B cell (primary cell): ENCODE results near the gene RELB. TPM values are rescaled to one million over a fixed set of nuclear protein-coding genes. Genes with fewer than 3 reads are reported as not detected.

Experiments
- ATAC-seq: fragments of 200-7000 bp; cut with Tn5 transposase; one replicate; pipeline ENCODE4 v1.10.0; 2021; ENCODE audit warnings: low read depth, mild to moderate bottlenecking, moderate number of reproducible peaks, moderate library complexity
- CTCF ChIA-PET: fragments of 350-600 bp; sonication (Branson Sonifier 250); formaldehyde crosslinking; loops from one replicate; lab custom pipeline; 2021; ENCODE audit warnings: antibody characterized with exemption, inconsistent platforms; lab: Charles Lee
- POLR2A ChIA-PET: fragments of 350-600 bp; sonication (Branson Sonifier 250); formaldehyde crosslinking; loops from one replicate; lab custom pipeline; 2021; ENCODE audit warnings: antibody characterized with exemption; lab: Charles Lee
- DNase-seq: peaks from one replicate; pipeline ENCODE4 v3.0.0; 2013
- H2AFZ ChIP-seq: 2 replicates; pipeline ENCODE4 v1.6.1; 2012; ENCODE audit warnings: mild to moderate bottlenecking, low read depth, low read length; ENCODE audit not compliant: insufficient read depth, poor library complexity, severe bottlenecking
- H3K27ac ChIP-seq, 2 donors: 1 replicate in 1 of 2; 2 replicates in 1 of 2; pipeline ENCODE4 v1.5.1; 2012 to 2013; ENCODE audit warnings: low read length in 2 of 2, mild to moderate bottlenecking in 2 of 2, moderate library complexity in 1 of 2
- H3K27me3 ChIP-seq, 4 experiments: fragments of 200-600 bp in 1 of 4; sonication (generic) in 1 of 4; replicated peaks in 1 of 4; 1 replicate in 2 of 4; 2 replicates in 2 of 4; pipeline versions ENCODE4 v1.6.1 to v1.7.0; 2013 to 2016; ENCODE audit warnings: low read length in 3 of 4, mild to moderate bottlenecking in 2 of 4, mixed read lengths in 1 of 4, moderate library complexity in 1 of 4; ENCODE audit not compliant: insufficient read depth in 4 of 4, control insufficient read depth in 3 of 4; ENCODE audit errors: control extremely low read depth in 1 of 4
- H3K36me3 ChIP-seq, 2 experiments: replicated peaks in 1 of 2; 1 replicate in 1 of 2; 2 replicates in 1 of 2; pipeline versions ENCODE4 v1.6.1 to v1.7.1; 2013; ENCODE audit warnings: low read length in 1 of 2; ENCODE audit not compliant: insufficient read depth in 2 of 2, control insufficient read depth in 1 of 2; ENCODE audit errors: control extremely low read depth in 1 of 2, extremely low read depth in 1 of 2
- H3K4me1 ChIP-seq, 2 donors: fragments of 200-600 bp in 1 of 2; sonication (generic) in 1 of 2; 1 replicate in 1 of 2; 2 replicates in 1 of 2; pipeline versions ENCODE4 v1.5.1 to v1.6.1; 2013 to 2017; ENCODE audit warnings: low read length in 2 of 2; ENCODE audit not compliant: control insufficient read depth in 2 of 2, insufficient read depth in 2 of 2
- H3K4me2 ChIP-seq: replicated peaks from 2 replicates; pipeline ENCODE3; 2012; ENCODE audit warnings: mild to moderate bottlenecking, low read depth, low read length; ENCODE audit not compliant: poor library complexity, severe bottlenecking
- H3K4me3 ChIP-seq, 5 experiments: fragments of 200-600 bp in 1 of 5; sonication (generic) in 1 of 5; 1 replicate in 3 of 5; 2 replicates in 2 of 5; pipeline versions ENCODE4 v1.5.1 to v1.7.0; 2011 to 2016; ENCODE audit warnings: low read length in 4 of 5, mild to moderate bottlenecking in 4 of 5, low read depth in 2 of 5, control low read depth in 1 of 5, moderate library complexity in 1 of 5; ENCODE audit not compliant: insufficient read depth in 1 of 5; ENCODE audit errors: control extremely low read depth in 1 of 5, extremely low read depth in 1 of 5
- H3K79me2 ChIP-seq: fragments of 200-600 bp; sonication (generic); one replicate; pipeline ENCODE4 v1.6.0; 2016; ENCODE audit warnings: low read length; ENCODE audit not compliant: control insufficient read depth, insufficient read depth
- H3K9ac ChIP-seq: fragments of 200-600 bp; sonication (generic); 2 replicates; pipeline ENCODE4 v1.6.1; 2017; ENCODE audit warnings: mild to moderate bottlenecking, low read length, moderate library complexity
- H3K9me3 ChIP-seq, 3 donors: one replicate each; pipeline versions ENCODE4 v1.6.1 to v1.7.1; 2013; ENCODE audit warnings: low read length in 2 of 3; ENCODE audit not compliant: control insufficient read depth in 2 of 3, insufficient read depth in 1 of 3; ENCODE audit errors: control extremely low read depth in 1 of 3
- H4K20me1 ChIP-seq: 2 replicates; pipeline ENCODE4 v1.6.0; 2012; ENCODE audit warnings: mild to moderate bottlenecking, low read length; ENCODE audit not compliant: insufficient read depth, control insufficient read depth, poor library complexity, severe bottlenecking
- H3K27ac Mint-ChIP-seq: one replicate; pipeline ENCODE4 v1.8.0; 2021; ENCODE audit warnings: mixed read lengths
- H3K27me3 Mint-ChIP-seq: one replicate; pipeline ENCODE4 v1.8.0; 2021; ENCODE audit warnings: mixed read lengths
- H3K4me1 Mint-ChIP-seq: one replicate; pipeline ENCODE4 v1.8.0; 2021; ENCODE audit warnings: mixed read lengths
- H3K4me3 Mint-ChIP-seq: one replicate; pipeline ENCODE4 v1.8.0; 2021; ENCODE audit warnings: mixed read lengths
- H3K9me3 Mint-ChIP-seq: one replicate; pipeline ENCODE4 v1.8.0; 2022; ENCODE audit warnings: mixed read lengths; ENCODE audit not compliant: insufficient read depth
- EZH2 ChIP-seq: IDR thresholded peaks from 2 replicates; pipeline ENCODE4 v1.6.1; 2012; ENCODE audit warnings: borderline replicate concordance, low read depth, mild to moderate bottlenecking, moderate library complexity, low read length; ENCODE audit not compliant: insufficient read depth, poor library complexity, severe bottlenecking
- WGBS: methylation state at CpG from one replicate; pipeline ENCODE4 v1.1.5; 2013; ENCODE audit warnings: missing lambda C conversion rate; ENCODE audit not compliant: insufficient coverage; 5-methylcytosine and 5-hydroxymethylcytosine counted together
- intact Hi-C: fragments of 100-400 bp; cut with micrococcal nuclease; formaldehyde crosslinking; loops from one replicate; pipeline ENCODE4 v1.10.0; 2022
- polyA plus RNA-seq: library from polyadenylated mRNA; depleted of rRNA; stranded (reverse); fragments of >200 nt; gene quantifications from 2 replicates; pipeline ENCODE4 v1.2.3, GENCODE V29; 2012
- total RNA-seq, 2 donors: library from RNA; stranded (reverse); fragments of 120-200 nt in 1 of 2; gene quantifications; 1 replicate in 1 of 2; 2 replicates in 1 of 2; pipeline versions ENCODE4 v1.2.3 to v1.2.4, GENCODE V29; 2013 to 2022
- TF ChIP-seq, protein P1 (sequence below): fragments of 200-600 bp; IDR thresholded peaks from one replicate; pipeline ENCODE4 v1.8.0; 2022; ENCODE audit warnings: antibody characterized with exemption, mild to moderate bottlenecking

RELB gene
- total and polyA plus RNA-seq, 2 donors (not counting 1 experiment from before 2014, with no cell fraction given) = 63.8 to 106 TPM

DNA sequence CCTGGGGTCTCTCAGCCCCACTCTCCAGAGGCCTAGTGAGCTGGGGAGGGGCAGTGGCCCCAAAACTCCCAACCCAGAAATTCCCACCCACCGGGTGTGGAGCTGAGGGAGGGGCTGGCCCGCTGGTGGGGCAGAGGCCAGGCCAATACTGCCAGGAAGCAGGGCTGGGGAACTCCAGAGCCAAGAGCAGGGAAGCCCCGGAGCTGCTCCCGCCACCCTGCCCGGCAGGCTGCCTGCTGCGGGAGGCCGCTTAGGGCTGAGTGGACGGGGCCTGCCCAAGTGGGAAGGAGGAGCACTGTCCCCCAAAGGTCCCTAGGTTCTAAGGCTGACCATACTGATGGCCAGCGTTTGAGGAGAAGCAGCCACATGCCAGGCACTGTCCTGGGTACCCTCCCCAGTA is 13.0 kb upstream of the RELB start:
- H3K27me3 Mint-ChIP-seq = no peaks in the 10 kb centered on the region
- no peak overlapping the region for H3K27ac Mint-ChIP-seq
- Histone ChIP-seq H3K4me1 (no peaks in the 10 kb centered on the region), H3K4me3 (no peak overlapping the region), H2AFZ (no peak overlapping the region), H3K9me3 (no peaks in the 10 kb centered on the region), H4K20me1 (no peaks in the 10 kb centered on the region), H3K79me2 (peaks cover 3% of the 10 kb centered on the region), H3K9ac (no peak overlapping the region), H3K36me3 (peaks cover 0 to 69% of the 10 kb centered on the region in 2 experiments), H3K27ac (no peak overlapping the region), H3K27me3 (no peaks in the 10 kb centered on the region), H3K4me2 (no peak overlapping the region)
- ATAC-seq (no peak), DNase-seq (no peak)
- TF ChIP-seq, protein P1, sequence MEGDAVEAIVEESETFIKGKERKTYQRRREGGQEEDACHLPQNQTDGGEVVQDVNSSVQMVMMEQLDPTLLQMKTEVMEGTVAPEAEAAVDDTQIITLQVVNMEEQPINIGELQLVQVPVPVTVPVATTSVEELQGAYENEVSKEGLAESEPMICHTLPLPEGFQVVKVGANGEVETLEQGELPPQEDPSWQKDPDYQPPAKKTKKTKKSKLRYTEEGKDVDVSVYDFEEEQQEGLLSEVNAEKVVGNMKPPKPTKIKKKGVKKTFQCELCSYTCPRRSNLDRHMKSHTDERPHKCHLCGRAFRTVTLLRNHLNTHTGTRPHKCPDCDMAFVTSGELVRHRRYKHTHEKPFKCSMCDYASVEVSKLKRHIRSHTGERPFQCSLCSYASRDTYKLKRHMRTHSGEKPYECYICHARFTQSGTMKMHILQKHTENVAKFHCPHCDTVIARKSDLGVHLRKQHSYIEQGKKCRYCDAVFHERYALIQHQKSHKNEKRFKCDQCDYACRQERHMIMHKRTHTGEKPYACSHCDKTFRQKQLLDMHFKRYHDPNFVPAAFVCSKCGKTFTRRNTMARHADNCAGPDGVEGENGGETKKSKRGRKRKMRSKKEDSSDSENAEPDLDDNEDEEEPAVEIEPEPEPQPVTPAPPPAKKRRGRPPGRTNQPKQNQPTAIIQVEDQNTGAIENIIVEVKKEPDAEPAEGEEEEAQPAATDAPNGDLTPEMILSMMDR = no peak
- TF ChIP-seq EZH2 = no peak
- WGBS = 93% methylated on average over 8 of the region's 9 CpGs
- CTCF ChIA-PET = interaction anchor here (0.8 to 6.0 kb wide), 12 partner anchors 11 to 261 kb away, joined by 4 to 97 read pairs (median 6); partner anchors contain the start of genes CLASRP and RELB
- POLR2A ChIA-PET = no interaction called here
- no peaks in the 10 kb centered on the region for H3K9me3 Mint-ChIP-seq
- intact Hi-C loops = no loop called here
- no peak overlapping the region for H3K4me3 Mint-ChIP-seq
- peaks cover 4% of the 10 kb centered on the region for H3K4me1 Mint-ChIP-seq

DNA sequence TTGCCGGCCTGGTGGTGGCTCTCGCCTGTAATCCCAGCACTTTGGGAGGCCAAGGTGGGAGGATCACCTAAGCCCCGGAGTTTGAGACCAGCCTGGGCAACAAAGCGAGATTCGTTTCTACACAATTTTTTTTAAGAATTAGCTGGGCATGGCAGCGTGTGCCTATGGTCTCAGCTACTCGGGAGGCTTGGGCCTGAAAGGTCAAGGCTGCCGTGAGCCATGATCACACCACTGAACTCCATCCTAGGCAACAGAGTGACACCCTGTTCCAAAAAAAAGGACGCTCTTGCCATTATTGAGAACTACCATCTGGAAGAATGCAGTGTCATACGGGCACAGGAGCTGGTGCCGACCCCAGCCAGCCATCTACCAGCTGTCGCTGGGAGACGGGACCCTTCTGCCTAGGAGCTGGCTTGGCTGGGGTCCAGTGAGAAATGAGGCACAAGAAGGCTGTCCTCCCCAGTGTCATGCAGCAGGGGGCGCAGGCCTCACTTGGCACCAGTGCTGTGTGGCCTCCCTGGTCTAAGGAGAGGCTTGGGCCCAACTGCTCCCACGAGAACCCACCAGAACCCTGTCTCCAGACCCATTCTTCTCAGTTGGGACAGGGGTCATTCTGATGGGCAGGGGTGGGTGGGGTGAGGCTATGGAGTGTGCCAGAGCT is 12.2 kb upstream of the RELB start:
- Histone ChIP-seq H4K20me1 (no peaks in the 10 kb centered on the region), H3K27me3 (no peaks in the 10 kb centered on the region), H3K27ac (no peak overlapping the region), H3K9me3 (no peaks in the 10 kb centered on the region), H3K36me3 (peaks cover 0 to 69% of the 10 kb centered on the region in 2 experiments), H3K9ac (no peak overlapping the region), H3K4me2 (no peak overlapping the region), H3K4me1 (no peaks in the 10 kb centered on the region), H3K4me3 (no peak overlapping the region), H3K79me2 (peaks cover 3% of the 10 kb centered on the region), H2AFZ (no peak overlapping the region)
- H3K9me3 Mint-ChIP-seq = no peaks in the 10 kb centered on the region
- peak overlapping the region; percentile 65 for H3K27ac Mint-ChIP-seq
- no peaks in the 10 kb centered on the region for H3K27me3 Mint-ChIP-seq
- intact Hi-C loops = loop anchor here (1.0 kb wide), 2 partner anchors 58 to 70 kb away; no protein-coding TSS in a partner anchor
- POLR2A ChIA-PET = interaction anchor here (0.7 to 1.2 kb wide), 4 partner anchors 11 to 70 kb away, joined by 3 to 10 read pairs (median 4); partner anchors contain the start of gene RELB
- H3K4me1 Mint-ChIP-seq = peaks cover 4% of the 10 kb centered on the region
- no peak overlapping the region for H3K4me3 Mint-ChIP-seq
- 92% methylated on average over 14 of the region's 15 CpGs for WGBS
- peak; percentile 86 for ATAC-seq
- TF ChIP-seq EZH2 = no peak
- TF ChIP-seq, protein P1 = peak; percentile 73
- CTCF ChIA-PET = interaction anchor here (0.8 to 6.0 kb wide), 20 partner anchors 8 to 385 kb away, joined by 3 to 97 read pairs (median 5); partner anchors contain the start of genes CLASRP and RELB
- DNase-seq = peak; percentile 78
